ENCODE data around the gene OSBPL6.

Gene OSBPL6

GRCh38 chr2:178448968-178449661, 254.8 kb downstream of the OSBPL6 start:
- no peak for DNase-seq (ENCODE audit: low read depth)

GRCh38 chr2:178449700-178450523, 255.6 kb downstream of the OSBPL6 start:
- no peak for DNase-seq (ENCODE audit: low read depth)

- DNase-seq (ENCODE audit: low read depth) = no peak
Measured at GRCh38 chr2:178450524-178450773, 256.1 kb downstream of the OSBPL6 start.

GRCh38 chr2:178450774-178451525, 256.6 kb downstream of the OSBPL6 start, which contains the start of the genes PJVK and PRKRA:
TSS of gene PJVK (plus strand) at chr2:178451378. CDS start at chr2:178453410, 2,032 bp downstream.
TSS of gene PRKRA (minus strand) at chr2:178451175. CDS start at chr2:178451030, 145 bp downstream.
- peak; percentile 95 for DNase-seq (ENCODE audit: low read depth)

GRCh38 chr2:178452334-178452733, 258.0 kb downstream of the OSBPL6 start:
- DNase-seq (ENCODE audit: low read depth) = no peak

Measured in stimulated activated CD4-positive, alpha-beta T cell treated with anti-CD3 and anti-CD28 coated beads, Interleukin-2, amount 100 ng/mL, for 4 hours (primary cell).